Upper lobe of right lung (tissue), 1 donor: ENCODE data around the gene LAMTOR3. TPM values are rescaled to one million over a fixed set of nuclear protein-coding genes. Genes with fewer than 3 reads are reported as not detected.

ENCODE experiments used
- ATAC-seq: fragments of 200-7000 bp; cut with Tn5 transposase; one replicate; pipeline ENCODE4 v1.9.1; 2020; ENCODE audit warnings: mild to moderate bottlenecking, moderate library complexity
- DNase-seq: peaks from one replicate; pipeline ENCODE4 v3.0.0-alpha.2; 2020
- H3K27ac ChIP-seq: fragments of 200-600 bp; one replicate; pipeline ENCODE4 v1.8.0; 2022
- H3K27me3 ChIP-seq: fragments of 200-600 bp; one replicate; pipeline ENCODE4 v1.8.0; 2022; ENCODE audit warnings: mild to moderate bottlenecking
- H3K36me3 ChIP-seq: fragments of 200-600 bp; one replicate; pipeline ENCODE4 v1.8.0; 2022
- H3K4me1 ChIP-seq: fragments of 200-600 bp; one replicate; pipeline ENCODE4 v1.8.0; 2022
- H3K4me3 ChIP-seq: fragments of 200-600 bp; one replicate; pipeline ENCODE4 v1.8.0; 2022; ENCODE audit warnings: mild to moderate bottlenecking
- H3K9me3 ChIP-seq: fragments of 200-600 bp; one replicate; pipeline ENCODE4 v1.8.0; 2022
- intact Hi-C: fragments of 100-400 bp; cut with DNase I; formaldehyde crosslinking; loops from one replicate; pipeline ENCODE4 v1.11.0; 2022
- total RNA-seq: library from RNA; stranded (reverse); fragmentation: NEBNext Ultra II Directional; extraction: Animal tissue kit (Norgen Biotek cat#: 25700); gene quantifications from one replicate; pipeline ENCODE4 v1.2.1, GENCODE V29; 2021
- TF ChIP-seq, protein P1 (sequence below): fragments of 200-600 bp; IDR thresholded peaks from one replicate; pipeline ENCODE4 v1.8.0; 2022; ENCODE audit warnings: antibody characterized with exemption
- donor health status: DM: no; HTN: yes; CAD: no; lungs with severe emphysema.

Gene LAMTOR3
- total RNA-seq, 1 donor from 2014 or later, result 43.5 TPM

DNA sequence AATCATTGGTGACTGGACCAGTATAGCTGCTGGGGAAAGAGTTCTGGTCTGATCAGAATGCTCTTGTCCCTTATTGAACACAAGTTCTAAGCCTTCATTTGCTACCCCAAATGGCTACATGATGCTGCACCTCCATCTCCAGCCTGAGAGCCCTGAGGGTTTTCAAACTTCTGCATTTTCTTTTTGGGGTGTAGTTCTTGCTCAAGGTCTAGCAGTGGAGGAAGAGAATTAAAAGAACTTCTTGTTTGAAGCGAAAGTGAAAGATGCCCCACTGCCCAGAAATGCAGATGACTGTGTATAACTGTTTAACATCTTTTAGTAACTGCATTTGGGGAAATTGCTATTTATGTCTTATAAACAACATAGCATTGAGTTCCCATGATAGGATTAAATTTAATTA lies 38.5 kb downstream of the LAMTOR3 start:
- DNase-seq (no peak), ATAC-seq (peak; percentile 77)
- no peak overlapping the region for H3K4me3 ChIP-seq
- TF ChIP-seq, protein P1, sequence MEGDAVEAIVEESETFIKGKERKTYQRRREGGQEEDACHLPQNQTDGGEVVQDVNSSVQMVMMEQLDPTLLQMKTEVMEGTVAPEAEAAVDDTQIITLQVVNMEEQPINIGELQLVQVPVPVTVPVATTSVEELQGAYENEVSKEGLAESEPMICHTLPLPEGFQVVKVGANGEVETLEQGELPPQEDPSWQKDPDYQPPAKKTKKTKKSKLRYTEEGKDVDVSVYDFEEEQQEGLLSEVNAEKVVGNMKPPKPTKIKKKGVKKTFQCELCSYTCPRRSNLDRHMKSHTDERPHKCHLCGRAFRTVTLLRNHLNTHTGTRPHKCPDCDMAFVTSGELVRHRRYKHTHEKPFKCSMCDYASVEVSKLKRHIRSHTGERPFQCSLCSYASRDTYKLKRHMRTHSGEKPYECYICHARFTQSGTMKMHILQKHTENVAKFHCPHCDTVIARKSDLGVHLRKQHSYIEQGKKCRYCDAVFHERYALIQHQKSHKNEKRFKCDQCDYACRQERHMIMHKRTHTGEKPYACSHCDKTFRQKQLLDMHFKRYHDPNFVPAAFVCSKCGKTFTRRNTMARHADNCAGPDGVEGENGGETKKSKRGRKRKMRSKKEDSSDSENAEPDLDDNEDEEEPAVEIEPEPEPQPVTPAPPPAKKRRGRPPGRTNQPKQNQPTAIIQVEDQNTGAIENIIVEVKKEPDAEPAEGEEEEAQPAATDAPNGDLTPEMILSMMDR, result no peak
- no peak overlapping the region for H3K27ac ChIP-seq
- intact Hi-C loops, result no loop called here
- H3K9me3 ChIP-seq, result no peaks in the 10 kb centered on the region
- H3K27me3 ChIP-seq, result no peaks in the 10 kb centered on the region
- H3K36me3 ChIP-seq, result no peaks in the 10 kb centered on the region
- no peaks in the 10 kb centered on the region for H3K4me1 ChIP-seq

DNA sequence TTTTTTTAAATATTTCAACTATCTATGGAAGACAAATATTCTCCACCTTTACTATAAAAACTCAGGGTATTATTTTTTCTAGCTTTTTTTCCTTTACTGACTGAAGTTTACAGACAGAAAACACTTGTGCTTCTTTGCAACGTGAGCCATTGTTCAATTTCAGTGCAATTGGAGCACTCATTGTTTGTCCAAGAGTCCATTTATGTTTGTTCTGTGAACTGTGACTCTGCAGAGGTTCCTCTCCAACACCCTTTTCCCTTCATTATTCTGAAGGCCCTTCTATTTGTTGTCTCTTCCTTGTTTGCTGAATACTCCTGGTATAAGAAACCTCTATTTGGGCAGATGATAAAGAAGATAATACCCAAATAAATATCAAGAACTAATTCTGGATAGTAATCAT lies 40.2 kb downstream of the LAMTOR3 start:
- Histone ChIP-seq H3K27me3 (no peaks in the 10 kb centered on the region), H3K9me3 (no peaks in the 10 kb centered on the region), H3K27ac (no peak overlapping the region), H3K36me3 (no peaks in the 10 kb centered on the region), H3K4me1 (no peaks in the 10 kb centered on the region), H3K4me3 (no peak overlapping the region)
- intact Hi-C loops, result no loop called here
- TF ChIP-seq, protein P1, result no peak
- DNase-seq (no peak), ATAC-seq (no peak)

DNA sequence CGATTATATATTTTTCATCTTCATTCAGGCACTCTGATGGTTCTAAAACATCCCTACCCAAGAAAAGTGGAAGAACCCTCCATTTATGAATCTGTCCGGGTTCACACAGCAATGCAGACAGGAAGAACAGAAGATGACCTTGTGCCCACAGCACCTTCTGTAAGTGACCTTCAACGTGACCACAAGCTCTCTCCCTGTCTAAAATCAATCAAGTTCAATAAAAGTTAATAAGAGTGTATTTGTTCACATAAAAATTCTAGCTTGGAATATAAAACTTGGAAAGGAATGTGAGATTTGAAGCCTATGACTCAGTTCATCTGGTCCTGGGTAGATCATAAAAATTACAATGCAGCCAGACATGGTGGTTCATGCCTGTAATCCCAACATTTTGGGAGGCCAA lies 41.0 kb downstream of the LAMTOR3 start:
- Histone ChIP-seq H3K27me3 (no peaks in the 10 kb centered on the region), H3K9me3 (no peaks in the 10 kb centered on the region), H3K36me3 (no peaks in the 10 kb centered on the region), H3K27ac (no peak overlapping the region), H3K4me1 (no peaks in the 10 kb centered on the region), H3K4me3 (no peak overlapping the region)
- DNase-seq (no peak), ATAC-seq (no peak)
- intact Hi-C loops, result no loop called here
- TF ChIP-seq, protein P1, result no peak

DNA sequence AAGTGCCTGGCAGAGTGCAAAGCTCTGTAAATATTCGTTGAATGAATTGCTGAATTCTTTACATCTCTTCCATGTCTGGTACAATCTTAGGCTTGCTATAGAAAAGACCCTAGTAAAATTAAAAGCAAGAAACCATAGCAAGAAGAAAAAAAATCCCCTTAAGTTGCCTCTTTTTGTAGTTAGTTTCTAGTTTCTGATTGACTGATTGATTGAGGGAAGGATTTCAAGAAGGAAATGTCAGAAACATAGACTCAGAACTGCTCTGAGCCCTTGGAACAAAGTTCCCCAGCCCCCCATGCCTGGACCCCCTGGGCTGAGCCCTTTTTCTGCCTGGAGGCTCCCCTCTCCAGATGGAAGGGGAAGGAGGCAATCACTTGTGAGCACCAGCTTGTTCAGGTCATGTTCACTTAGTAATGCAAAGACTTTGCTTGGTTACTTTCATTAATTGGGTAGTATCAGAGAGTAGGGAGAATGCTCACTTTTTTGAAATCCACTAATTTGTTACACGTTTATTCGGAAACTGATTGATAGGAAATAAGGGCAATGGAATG lies 42.0 kb downstream of the LAMTOR3 start:
- no peaks in the 10 kb centered on the region for H3K9me3 ChIP-seq

DNA sequence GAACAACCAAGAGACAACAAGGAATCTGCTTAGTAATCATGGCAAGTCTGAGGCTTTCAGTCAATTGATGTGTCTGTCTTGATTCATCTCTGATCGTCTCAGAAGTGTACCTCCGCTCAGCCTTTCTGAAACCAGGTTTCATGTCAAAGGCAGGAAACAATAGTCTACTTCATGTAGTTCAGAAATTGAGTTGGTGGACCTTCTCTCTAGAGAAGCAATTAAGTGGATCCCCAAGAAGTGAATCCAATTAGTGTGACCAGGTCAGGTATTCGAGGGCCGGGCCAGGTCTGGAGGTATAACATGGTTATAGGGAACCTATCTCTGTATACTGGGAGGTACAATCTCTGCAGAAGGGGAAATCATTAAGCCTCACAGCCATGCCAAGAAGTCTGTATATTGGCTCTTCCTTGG lies 45.6 kb downstream of the LAMTOR3 start:
- intact Hi-C loops, result no loop called here

More for the DNA sequence above, 42.0 kb downstream of the LAMTOR3 start:
- H3K27ac ChIP-seq, result no peak overlapping the region
- TF ChIP-seq, protein P1, result no peak
- DNase-seq (no peak), ATAC-seq (no peak)
- intact Hi-C loops, result no loop called here
- no peaks in the 10 kb centered on the region for H3K27me3 ChIP-seq
- no peak overlapping the region for H3K4me3 ChIP-seq
- H3K36me3 ChIP-seq, result no peaks in the 10 kb centered on the region
- no peaks in the 10 kb centered on the region for H3K4me1 ChIP-seq

More for the DNA sequence above, 45.6 kb downstream of the LAMTOR3 start:
- ATAC-seq (no peak), DNase-seq (no peak)
- Histone ChIP-seq H3K4me3 (no peak overlapping the region), H3K27me3 (no peaks in the 10 kb centered on the region), H3K9me3 (no peaks in the 10 kb centered on the region), H3K4me1 (no peaks in the 10 kb centered on the region), H3K36me3 (no peaks in the 10 kb centered on the region), H3K27ac (no peak overlapping the region)
- TF ChIP-seq, protein P1, result no peak
